Body of pancreas (tissue), 4 donors: Measurements from ENCODE around the gene PRMT7.

ENCODE experiments used
- POLR2A ChIP-seq, 3 donors: fragments of 450-650 bp; IDR thresholded peaks; one replicate each; pipeline ENCODE4 v1.6.1; 2016; ENCODE audit warnings: antibody characterized with exemption in 3 of 3, mild to moderate bottlenecking in 2 of 3
- TF ChIP-seq, protein P1 (sequence below), 7 experiments: fragments of 450-650 bp in 4 of 7; fragments of 200-600 bp in 3 of 7; sonication (generic) in 3 of 7; IDR thresholded peaks; one replicate each; pipeline ENCODE4 v1.5.1; 2016 to 2019; ENCODE audit warnings: antibody characterized with exemption in 7 of 7

DNA sequence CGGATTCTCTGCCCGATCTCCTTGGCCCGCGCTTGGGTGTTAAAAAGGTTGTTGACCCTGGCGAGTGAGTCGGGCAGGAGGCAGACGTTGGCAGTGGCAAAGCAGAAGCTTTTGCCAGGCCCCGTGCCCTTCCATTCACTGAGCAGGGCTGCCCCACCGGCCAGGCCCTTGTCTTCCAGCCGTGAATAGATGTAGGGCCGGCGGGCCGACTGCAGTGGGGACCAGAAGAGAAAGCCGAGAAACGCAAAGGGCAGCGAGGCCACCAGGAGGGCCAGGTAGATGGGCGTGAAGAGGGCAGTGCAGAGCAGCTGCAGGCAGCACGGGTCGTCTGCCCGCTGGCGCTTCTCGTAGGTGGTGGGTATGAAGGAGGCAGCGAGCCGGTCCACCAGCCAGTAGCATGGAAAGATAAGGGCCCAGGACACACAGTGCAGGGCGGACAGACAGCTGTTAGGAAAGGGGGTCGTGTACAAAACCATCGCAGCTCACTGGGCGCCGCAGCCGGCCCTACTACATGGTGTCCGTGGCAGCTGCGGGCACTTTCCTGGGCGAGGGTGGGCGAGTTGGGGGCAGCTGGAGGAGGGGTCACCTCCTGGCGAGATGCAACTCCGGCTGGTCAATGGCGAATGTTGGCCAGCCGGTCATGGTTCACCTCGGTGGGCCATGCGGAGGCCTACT, 61.0 kb downstream of the PRMT7 start:
- TF ChIP-seq POLR2A (IDR thresholded peaks at IDR 0.05) = no peak
- TF ChIP-seq, protein P1, sequence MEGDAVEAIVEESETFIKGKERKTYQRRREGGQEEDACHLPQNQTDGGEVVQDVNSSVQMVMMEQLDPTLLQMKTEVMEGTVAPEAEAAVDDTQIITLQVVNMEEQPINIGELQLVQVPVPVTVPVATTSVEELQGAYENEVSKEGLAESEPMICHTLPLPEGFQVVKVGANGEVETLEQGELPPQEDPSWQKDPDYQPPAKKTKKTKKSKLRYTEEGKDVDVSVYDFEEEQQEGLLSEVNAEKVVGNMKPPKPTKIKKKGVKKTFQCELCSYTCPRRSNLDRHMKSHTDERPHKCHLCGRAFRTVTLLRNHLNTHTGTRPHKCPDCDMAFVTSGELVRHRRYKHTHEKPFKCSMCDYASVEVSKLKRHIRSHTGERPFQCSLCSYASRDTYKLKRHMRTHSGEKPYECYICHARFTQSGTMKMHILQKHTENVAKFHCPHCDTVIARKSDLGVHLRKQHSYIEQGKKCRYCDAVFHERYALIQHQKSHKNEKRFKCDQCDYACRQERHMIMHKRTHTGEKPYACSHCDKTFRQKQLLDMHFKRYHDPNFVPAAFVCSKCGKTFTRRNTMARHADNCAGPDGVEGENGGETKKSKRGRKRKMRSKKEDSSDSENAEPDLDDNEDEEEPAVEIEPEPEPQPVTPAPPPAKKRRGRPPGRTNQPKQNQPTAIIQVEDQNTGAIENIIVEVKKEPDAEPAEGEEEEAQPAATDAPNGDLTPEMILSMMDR (IDR thresholded peaks at IDR 0.05) = no peak
